DND-41 (cell line): Measurements from ENCODE around the gene CFAP53.

Experiments
- ATAC-seq: fragments of 200-7000 bp; cut with Tn5 transposase; 3 replicates; pipeline ENCODE4 v1.9.1; 2021; ENCODE audit warnings: low read depth; ENCODE audit not compliant: insufficient read depth
- DNase-seq: peaks from one replicate; pipeline ENCODE4 v3.0.0-alpha.2; 2020
- H2AFZ ChIP-seq: 2 replicates; pipeline ENCODE4 v1.6.0; 2012; ENCODE audit warnings: low read depth, low read length
- H3K27ac ChIP-seq: 2 replicates; pipeline ENCODE4 v1.5.1; 2012; ENCODE audit warnings: low read length, inconsistent platforms
- H3K27me3 ChIP-seq: fragments of 200-600 bp; sonication (generic); 2 replicates; pipeline ENCODE4 v1.6.0; 2012; ENCODE audit warnings: low read length, mild to moderate bottlenecking, inconsistent platforms; ENCODE audit not compliant: insufficient read depth, poor library complexity
- H3K36me3 ChIP-seq: 2 replicates; pipeline ENCODE4 v1.5.1; 2012; ENCODE audit warnings: low read length, inconsistent platforms; ENCODE audit not compliant: insufficient read depth
- H3K4me1 ChIP-seq: 2 replicates; pipeline ENCODE4 v1.5.1; 2012; ENCODE audit warnings: mild to moderate bottlenecking, low read length; ENCODE audit not compliant: insufficient read depth
- H3K4me2 ChIP-seq: 2 replicates; pipeline ENCODE4 v1.6.0; 2012; ENCODE audit warnings: mild to moderate bottlenecking, moderate library complexity, low read length, inconsistent platforms; ENCODE audit not compliant: insufficient read depth
- H3K4me3 ChIP-seq, 2 experiments: fragments of 200-600 bp in 1 of 2; shearing (Covaris generic) in 1 of 2; 2 replicates each; pipeline ENCODE4 v1.5.1; 2012 to 2016; ENCODE audit warnings: inconsistent platforms in 2 of 2, low read length in 2 of 2, mild to moderate bottlenecking in 2 of 2, low read depth in 1 of 2, moderate library complexity in 1 of 2
- H3K79me2 ChIP-seq: 2 replicates; pipeline ENCODE4 v1.6.0; 2012; ENCODE audit warnings: low read length, inconsistent platforms; ENCODE audit not compliant: insufficient read depth
- H3K9ac ChIP-seq: 2 replicates; pipeline ENCODE4 v1.6.0; 2012; ENCODE audit warnings: low read depth, mild to moderate bottlenecking, inconsistent platforms, low read length, moderate library complexity
- H3K9me3 ChIP-seq: 2 replicates; pipeline ENCODE4 v1.5.1; 2012; ENCODE audit warnings: low read length, moderate library complexity, mild to moderate bottlenecking, inconsistent platforms; ENCODE audit not compliant: insufficient read depth, severe bottlenecking
- H4K20me1 ChIP-seq: 2 replicates; pipeline ENCODE4 v1.6.0; 2012; ENCODE audit warnings: low read length; ENCODE audit not compliant: insufficient read depth
- EZH2 ChIP-seq: IDR thresholded peaks from 3 replicates; pipeline ENCODE4 v1.6.1; 2012; ENCODE audit warnings: borderline replicate concordance, low read depth, mild to moderate bottlenecking, moderate library complexity, low read length, inconsistent platforms; ENCODE audit not compliant: severe bottlenecking
- TF ChIP-seq, protein P1 (sequence below): IDR thresholded peaks from 2 replicates; pipeline ENCODE4 v1.5.1; 2012; ENCODE audit warnings: borderline replicate concordance, low read length, moderate library complexity, mild to moderate bottlenecking; ENCODE audit not compliant: poor library complexity, severe bottlenecking; ENCODE audit errors: extremely low read depth

The CFAP53 gene

DNA sequence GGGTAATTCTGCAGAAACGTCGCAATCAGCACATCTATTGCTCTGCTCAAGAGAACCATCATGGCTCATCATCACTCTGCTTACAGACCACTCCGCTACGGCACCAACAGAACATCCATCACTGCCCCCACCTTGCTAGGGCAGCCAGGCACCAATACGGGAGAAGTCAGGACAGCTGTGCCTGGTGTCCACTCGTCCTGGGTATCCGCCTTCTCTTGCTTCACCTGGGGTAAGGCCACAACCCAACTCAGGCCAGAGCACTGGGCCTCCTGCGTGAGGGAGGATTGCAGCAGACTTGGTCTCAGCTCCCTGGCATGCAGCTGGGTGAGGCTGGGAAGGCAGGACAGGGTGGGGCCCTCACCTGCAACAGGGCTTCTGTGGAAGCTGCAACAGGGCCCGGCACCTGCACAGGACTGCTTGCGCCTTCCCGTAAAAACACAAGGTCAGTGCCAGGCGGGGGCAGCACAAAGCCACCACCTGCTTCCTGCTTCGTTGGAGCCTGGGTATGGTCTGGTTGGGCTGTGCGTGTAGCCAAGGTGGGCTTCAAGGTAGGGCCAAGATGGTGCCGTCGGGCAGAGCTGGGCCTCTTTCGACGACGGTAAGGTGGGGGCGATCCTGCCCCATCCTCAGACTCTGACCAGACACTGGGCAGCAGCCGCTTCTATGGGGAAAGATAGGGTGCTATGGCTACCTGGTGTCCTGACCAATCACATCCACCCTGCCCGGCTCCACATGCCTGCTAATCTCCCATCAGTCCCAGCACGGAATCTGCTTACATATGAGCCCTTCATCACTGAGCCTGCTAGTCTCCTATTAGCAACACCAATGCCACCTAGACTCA lies 7.1 kb upstream of the CFAP53 start:
- no peak for TF ChIP-seq EZH2
- TF ChIP-seq, protein P1, sequence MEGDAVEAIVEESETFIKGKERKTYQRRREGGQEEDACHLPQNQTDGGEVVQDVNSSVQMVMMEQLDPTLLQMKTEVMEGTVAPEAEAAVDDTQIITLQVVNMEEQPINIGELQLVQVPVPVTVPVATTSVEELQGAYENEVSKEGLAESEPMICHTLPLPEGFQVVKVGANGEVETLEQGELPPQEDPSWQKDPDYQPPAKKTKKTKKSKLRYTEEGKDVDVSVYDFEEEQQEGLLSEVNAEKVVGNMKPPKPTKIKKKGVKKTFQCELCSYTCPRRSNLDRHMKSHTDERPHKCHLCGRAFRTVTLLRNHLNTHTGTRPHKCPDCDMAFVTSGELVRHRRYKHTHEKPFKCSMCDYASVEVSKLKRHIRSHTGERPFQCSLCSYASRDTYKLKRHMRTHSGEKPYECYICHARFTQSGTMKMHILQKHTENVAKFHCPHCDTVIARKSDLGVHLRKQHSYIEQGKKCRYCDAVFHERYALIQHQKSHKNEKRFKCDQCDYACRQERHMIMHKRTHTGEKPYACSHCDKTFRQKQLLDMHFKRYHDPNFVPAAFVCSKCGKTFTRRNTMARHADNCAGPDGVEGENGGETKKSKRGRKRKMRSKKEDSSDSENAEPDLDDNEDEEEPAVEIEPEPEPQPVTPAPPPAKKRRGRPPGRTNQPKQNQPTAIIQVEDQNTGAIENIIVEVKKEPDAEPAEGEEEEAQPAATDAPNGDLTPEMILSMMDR: no peak
- Histone ChIP-seq H3K9ac (no peak overlapping the region), H3K79me2 (peaks cover 5% of the 10 kb centered on the region), H2AFZ (no peak overlapping the region), H3K4me1 (peaks cover 4% of the 10 kb centered on the region; the same call in 1 of the 2 replicates), H3K9me3 (no peaks in the 10 kb centered on the region), H3K4me3 (no peak overlapping the region), H3K27ac (no peak overlapping the region), H4K20me1 (peaks cover 19% of the 10 kb centered on the region; the same call in 1 of the 2 replicates), H3K4me2 (no peak overlapping the region), H3K36me3 (peaks cover 100% of the 10 kb centered on the region), H3K27me3 (no peaks in the 10 kb centered on the region)
- no peak for DNase-seq
- no peak for ATAC-seq

DNA sequence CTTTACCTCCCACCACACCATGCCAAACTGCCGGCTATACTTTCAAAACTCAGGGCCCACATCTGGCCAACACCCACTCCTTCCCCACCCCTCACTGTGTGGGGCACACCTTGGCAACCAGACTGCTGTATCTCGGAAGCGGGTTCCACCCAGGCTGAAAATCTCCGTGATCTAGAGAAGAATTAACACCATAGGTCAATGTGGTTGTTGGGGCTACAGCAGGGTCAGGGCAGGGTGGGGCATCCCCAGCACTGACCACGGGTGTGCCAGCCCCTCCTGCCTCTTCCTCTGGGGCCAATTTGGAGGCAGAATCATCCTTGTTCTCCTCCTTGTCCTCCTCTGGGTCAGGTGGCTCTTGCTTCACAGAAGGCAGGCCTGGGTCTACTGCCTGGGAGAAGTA lies 6.3 kb upstream of the CFAP53 start:
- TF ChIP-seq, protein P1: no peak
- no peak for TF ChIP-seq EZH2
- peaks cover 94% of the 10 kb centered on the region for H3K36me3 ChIP-seq
- no peak for DNase-seq
- H3K27me3 ChIP-seq: no peaks in the 10 kb centered on the region
- no peak overlapping the region for H3K9ac ChIP-seq
- no peak overlapping the region for H3K4me3 ChIP-seq
- H3K27ac ChIP-seq: no peak overlapping the region
- ATAC-seq: no peak
- H4K20me1 ChIP-seq: peaks cover 19% of the 10 kb centered on the region; the same call in 1 of the 2 replicates
- peaks cover 1% of the 10 kb centered on the region; the same call in 1 of the 2 replicates for H3K79me2 ChIP-seq
- H3K4me1 ChIP-seq: peaks cover under 1% of the 10 kb centered on the region; the same call in 1 of the 2 replicates
- no peak overlapping the region for H2AFZ ChIP-seq
- H3K9me3 ChIP-seq: no peaks in the 10 kb centered on the region
- H3K4me2 ChIP-seq: no peak overlapping the region

DNA sequence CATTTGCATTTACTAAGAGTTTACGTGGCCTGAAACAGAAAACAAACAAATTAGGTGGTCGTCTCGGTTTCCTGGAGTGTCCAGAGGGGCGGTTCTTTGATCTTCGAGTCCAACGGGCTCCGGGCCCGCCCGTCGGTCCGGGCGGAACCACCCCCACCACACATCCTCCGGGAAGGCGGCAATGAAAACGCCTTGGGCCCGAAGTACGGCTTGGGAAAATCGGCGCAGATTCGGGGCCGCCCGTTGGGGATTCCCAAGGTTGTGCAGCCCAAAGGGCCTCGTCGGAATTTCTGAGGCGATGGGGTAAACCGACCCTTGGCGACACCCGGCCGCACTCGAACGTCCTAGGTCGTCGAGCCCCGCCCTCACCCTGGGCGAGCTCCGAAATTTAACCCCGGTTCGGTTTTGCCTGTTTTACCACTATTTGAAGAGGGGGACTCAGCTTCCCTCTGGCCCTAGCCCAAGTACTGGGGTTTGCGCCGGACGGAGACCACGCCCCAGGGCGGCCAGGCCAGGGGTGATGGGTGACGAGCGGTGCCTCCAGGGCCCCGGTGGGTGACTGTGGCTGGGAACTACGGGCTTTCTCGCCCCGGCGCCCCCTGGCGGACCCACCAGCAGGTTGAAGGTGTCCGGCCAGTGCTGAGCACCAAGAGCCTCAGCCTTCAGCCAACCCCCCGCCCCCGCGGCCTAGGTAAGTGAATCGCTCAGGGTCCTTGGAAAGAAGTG lies 1.9 kb upstream of the CFAP53 start:
- Histone ChIP-seq H3K9me3 (no peaks in the 10 kb centered on the region), H3K36me3 (peaks cover 50% of the 10 kb centered on the region), H2AFZ (no peak overlapping the region), H3K9ac (no peak overlapping the region), H3K4me3 (no peak overlapping the region), H3K4me1 (peaks cover 22% of the 10 kb centered on the region), H3K27ac (no peak overlapping the region), H3K27me3 (no peaks in the 10 kb centered on the region), H4K20me1 (peaks cover 7% of the 10 kb centered on the region; the same call in 1 of the 2 replicates), H3K4me2 (no peak overlapping the region), H3K79me2 (no peaks in the 10 kb centered on the region)
- ATAC-seq (no peak), DNase-seq (no peak)
- TF ChIP-seq EZH2: no peak
- TF ChIP-seq, protein P1: no peak
